GF-D8 (cell line): Measurements from ENCODE around the gene SLCO1B3.

Source experiments
- DNase-seq: peaks from one replicate; lab custom pipeline; 2025; lab: John Stamatoyannopoulos, UW

SLCO1B3 gene

DNA sequence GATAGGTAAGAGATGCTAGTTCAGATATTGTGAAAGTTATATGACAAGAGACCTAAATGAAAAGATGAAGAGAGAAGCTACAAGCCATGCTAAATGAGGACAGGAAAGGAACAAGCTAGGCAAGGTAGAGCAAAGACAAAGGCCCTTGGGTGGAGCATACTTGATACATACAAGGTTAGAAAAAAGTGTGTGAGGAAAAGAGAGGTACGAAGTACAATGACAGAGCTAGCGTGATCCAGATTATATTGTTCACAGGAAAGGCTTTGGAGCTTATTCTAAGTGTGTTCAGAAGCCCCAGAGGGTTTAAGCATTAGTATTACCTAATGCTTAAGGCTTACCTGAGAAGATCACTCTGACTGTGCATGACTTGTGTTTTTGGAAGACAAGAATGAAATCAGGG is 75.0 kb downstream of the SLCO1B3 start:
- DNase-seq: no peak

GRCh38 chr12:20917269-20917668 is 106.8 kb downstream of the SLCO1B3 start:
- no peak for DNase-seq

- DNase-seq: no peak
These were observed 107.3 kb downstream of the SLCO1B3 start for GRCh38 chr12:20917819-20918218.

GRCh38 chr12:20931894-20932293 is 121.4 kb downstream of the SLCO1B3 start:
- no peak for DNase-seq

GRCh38 chr12:20946732-20947131 is 136.2 kb downstream of the SLCO1B3 start:
- DNase-seq: no peak

- DNase-seq: no peak
These were observed 139.7 kb downstream of the SLCO1B3 start for GRCh38 chr12:20950248-20950647.

- no peak for DNase-seq
These were observed 152.8 kb downstream of the SLCO1B3 start for GRCh38 chr12:20963303-20963702.

GRCh38 chr12:20963762-20964161 is 153.3 kb downstream of the SLCO1B3 start:
- no peak for DNase-seq
